HS-5 (cell line): ENCODE measurements around the gene RHBDF1.

Experiments used
- DNase-seq: peaks from one replicate; pipeline ENCODE4 v3.0.0-alpha.2; 2012; ENCODE audit warnings: low read depth

Gene RHBDF1

DNA sequence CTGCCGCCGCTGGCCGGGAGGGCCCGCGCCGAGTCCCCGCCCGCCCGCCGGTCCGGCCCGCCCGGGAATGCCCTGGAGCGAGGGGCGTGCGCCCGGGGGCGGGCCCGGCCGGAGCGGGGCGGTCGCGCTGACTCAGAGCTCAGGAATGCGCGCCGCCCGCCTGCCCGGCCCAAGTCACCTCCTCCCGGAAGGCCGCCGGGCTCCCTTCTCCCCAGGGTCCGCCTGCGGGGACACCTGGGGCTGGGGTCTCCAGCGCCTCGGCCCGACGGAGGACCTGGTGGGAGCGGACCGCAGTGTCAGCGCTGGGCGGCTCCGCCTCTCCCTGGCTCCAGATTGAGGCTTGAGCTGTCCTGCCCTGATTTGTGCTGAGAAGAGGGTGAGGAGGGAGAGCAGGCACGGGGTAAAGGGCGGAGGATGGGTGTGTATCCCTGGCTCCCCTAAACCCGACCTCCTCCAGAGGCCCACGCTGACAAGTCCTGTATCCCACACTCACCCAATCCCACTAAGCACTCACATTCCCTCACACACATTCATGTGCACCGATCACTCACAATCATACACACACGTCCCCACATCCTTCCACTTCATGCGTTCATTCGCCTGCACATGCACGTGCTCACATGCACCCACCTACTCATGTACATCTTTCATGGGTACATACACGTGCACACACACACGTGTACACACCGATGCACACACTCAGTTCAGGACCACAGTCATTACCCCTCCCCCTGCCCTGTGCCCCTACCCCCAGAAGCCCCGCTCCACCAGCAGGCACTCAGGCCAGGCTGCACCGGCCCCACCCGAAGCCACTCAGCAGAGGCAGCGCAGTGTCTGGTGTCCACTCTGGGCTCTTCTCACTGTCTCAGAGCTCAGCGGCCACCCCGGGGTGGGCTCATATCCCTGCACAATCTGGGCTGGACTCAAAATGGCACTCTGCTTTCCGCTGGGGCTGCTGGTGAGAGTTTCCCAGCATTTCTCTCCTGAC, at the start of gene RHBDF1:
Gene RHBDF1, minus strand, starts transcription at position 71 of the 988 bp plus-strand sequence. CDS start 7,616 bp downstream, outside the sequence.
- DNase-seq: no peak

GRCh38 chr16:120756-121155, 48.3 kb upstream of the RHBDF1 start:
- no peak for DNase-seq

- DNase-seq: no peak
Observed at GRCh38 chr16:119835-120491, 47.5 kb upstream of the RHBDF1 start.

GRCh38 chr16:119295-119694, 46.9 kb upstream of the RHBDF1 start:
- no peak for DNase-seq

- no peak for DNase-seq
Observed at GRCh38 chr16:118857-119256, 46.4 kb upstream of the RHBDF1 start.

GRCh38 chr16:117379-118365, 45.2 kb upstream of the RHBDF1 start:
- DNase-seq: no peak

GRCh38 chr16:116015-116414, 43.6 kb upstream of the RHBDF1 start:
- DNase-seq: no peak

- no peak for DNase-seq
Observed at GRCh38 chr16:114327-114726, 41.9 kb upstream of the RHBDF1 start.

GRCh38 chr16:112153-112840, 39.9 kb upstream of the RHBDF1 start:
- no peak for DNase-seq

DNA sequence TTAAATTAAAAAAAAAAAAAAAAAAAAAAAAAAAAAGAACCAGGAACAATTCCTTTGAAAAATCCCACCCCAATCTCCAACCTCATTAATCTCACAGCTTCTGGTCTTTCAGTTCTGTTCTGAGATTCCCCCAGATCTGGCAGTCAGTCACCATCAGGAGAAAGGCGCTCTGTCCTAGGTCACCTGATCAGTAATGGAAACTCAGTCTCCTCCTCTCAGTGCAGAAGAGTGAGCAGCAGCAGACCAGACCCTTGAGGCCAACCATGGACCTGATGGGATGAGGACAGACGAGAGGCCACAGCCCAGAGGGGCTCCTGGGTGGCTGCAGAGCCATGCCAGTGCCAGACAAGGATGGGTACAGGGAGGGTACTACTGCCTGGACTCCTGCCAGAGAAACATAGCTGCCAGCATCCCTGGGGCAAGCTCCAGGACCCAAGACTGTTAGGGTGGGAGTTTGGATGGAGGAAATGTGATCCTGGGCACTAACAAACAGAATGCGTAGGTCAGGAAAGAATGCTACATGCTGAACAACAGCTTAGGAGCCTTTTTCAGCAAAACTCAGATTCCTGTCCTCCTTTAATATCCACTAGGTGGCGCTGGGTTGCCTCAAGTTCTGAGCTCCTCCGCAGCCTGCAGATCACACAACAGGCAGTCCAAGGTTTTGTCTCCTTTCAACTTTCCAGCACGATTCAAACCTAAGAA, 34.3 kb upstream of the RHBDF1 start:
- no peak for DNase-seq

GRCh38 chr16:105521-105920, 33.1 kb upstream of the RHBDF1 start:
- no peak for DNase-seq

DNA sequence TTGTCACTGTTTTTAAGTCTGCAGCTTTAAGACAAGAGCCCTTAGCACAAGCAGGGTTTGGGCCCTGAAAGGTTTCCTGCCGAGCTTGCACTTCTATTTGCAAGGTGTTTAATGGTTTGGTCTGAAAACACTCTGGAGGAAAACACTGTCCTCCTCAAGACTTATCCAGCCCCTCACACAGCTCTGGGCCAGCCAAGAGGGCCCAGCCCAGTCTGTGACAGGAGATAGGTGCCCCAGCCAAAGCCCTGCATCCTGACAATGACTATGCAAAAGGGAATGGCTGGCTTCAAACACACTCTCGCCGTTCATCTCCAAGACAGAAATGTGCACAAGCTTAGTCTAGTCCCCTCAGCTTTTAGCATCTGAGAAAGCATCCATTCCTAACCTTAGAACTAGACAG, 32.5 kb upstream of the RHBDF1 start:
- no peak for DNase-seq

DNA sequence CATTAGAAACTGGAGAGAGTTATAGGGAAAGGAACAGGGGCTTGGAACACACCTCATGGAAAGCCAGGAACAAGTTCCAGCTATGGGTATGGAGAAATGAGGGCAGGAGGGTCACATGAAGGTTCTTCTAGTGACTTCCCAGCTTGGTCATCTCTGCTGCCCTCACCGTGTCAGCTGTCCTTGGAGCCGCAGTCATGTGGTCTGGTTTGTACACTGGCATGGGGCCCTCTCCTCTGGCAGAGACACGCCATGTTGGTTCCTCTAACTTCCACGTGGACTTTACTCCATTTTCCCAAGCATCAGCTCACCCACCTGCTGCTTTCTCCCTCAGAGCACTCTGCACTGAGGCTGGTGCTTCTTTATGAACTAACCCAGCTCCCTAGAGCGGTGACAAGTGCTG, 31.9 kb upstream of the RHBDF1 start:
- DNase-seq: no peak

DNA sequence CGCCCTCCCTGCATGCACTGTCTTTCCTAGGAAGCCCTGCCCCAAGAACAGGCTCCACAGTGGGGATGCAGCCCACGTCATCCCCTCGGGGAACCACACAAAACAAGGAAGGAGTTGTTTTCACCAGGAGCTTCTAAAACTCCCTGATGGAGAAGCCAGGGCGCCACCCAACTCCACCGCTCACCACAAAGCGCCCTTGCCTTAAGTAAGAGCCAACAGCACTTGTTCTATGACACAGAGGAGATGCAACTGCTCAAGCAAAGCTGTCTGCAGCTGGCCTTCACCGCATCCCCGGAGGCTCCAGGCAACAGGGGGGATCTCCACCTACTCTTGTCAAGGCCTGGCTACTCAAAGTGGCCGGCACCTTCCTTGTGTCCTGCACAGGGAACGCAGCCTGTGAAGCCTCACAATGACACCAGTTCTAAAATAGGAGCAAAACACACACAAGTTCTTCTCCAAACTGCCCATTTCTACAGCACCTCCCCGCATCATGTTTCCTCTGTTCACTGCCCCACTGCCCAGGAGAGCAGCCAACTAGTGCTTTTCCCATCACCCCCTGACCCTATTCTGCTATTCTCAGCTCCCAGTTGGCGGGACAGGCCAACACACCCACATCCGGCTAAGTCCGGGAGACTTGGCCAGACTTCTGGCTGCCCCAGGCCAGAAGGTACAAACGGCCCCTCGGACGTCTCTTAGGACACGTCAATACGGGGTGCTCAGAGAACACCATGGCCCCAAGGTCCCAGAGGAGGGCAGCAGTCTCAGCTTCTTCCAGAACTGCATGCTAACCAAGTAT, 29.8 kb upstream of the RHBDF1 start:
- DNase-seq: no peak

DNA sequence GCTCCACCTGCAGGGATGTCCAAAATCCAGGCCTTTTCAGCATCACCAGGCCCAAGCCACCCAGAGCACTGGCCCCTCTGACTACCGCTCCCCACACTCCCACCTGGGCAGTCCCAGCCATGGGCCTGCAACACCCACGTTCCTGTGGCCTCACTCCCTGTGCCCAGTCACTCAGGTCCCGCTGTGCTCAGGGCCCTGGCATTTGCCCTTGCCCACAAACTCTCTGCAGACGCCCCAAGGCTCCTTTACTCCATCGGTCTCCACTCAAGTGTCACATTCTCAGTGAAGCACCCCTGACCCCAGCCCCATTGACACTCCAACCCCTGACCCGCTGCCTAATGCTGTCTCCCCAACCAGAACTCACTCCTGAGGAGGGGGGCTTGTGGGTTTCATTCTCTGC, 29.2 kb upstream of the RHBDF1 start:
- DNase-seq: no peak

- no peak for DNase-seq
Observed at GRCh38 chr16:100989-101388, 28.6 kb upstream of the RHBDF1 start.

GRCh38 chr16:97822-98221, 25.4 kb upstream of the RHBDF1 start:
- no peak for DNase-seq

DNA sequence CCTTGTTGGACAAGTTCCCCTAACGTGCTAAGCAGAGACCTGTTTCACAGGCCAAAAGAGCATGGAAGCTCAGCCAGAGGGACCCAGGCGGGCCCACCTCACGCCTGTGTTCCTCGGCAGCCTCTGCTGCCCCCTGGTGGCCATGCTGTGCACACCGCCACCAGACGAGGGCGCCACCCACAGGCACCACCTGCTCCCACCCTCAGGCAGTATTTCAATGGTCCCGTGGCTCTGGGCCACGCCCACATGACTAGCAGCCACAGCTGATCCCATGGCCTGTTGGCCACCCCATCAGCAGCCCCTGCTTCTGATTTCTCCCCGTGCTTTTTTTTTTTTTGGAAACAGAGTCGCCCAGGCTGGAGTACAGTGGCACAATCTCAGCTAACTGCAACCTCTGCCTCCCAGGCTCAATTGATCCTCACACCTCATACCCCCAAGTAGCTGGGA, 24.5 kb upstream of the RHBDF1 start:
- no peak for DNase-seq

GRCh38 chr16:94918-95265, 22.5 kb upstream of the RHBDF1 start:
- no peak for DNase-seq
